Measurements from ENCODE around the gene CCHCR1.

- TF ChIP-seq POLR2A (IDR thresholded peaks at IDR 0.05; ENCODE audit: low read depth, low read length) (no peak), TAF1 (IDR thresholded peaks at IDR 0.05; ENCODE audit: low read depth, low read length) (no peak), SPI1 (IDR thresholded peaks at IDR 0.05; ENCODE audit: low read depth, low read length) (no peak), PAX5 (IDR thresholded peaks at IDR 0.05; ENCODE audit: insufficient read depth, low read length, severe bottlenecking) (no peak), POLR2AphosphoS5 (IDR thresholded peaks at IDR 0.05; ENCODE audit: low read depth, low read length) (no peak), POU2F2 (IDR thresholded peaks at IDR 0.05; ENCODE audit: low read depth, low read length) (no peak)
Observed at GRCh38 chr6:31096656-31097055, 60.9 kb downstream of the CCHCR1 start.
